Loucy (cell line): ENCODE data around the gene CFAP100.

Experiments used
- H2AFZ ChIP-seq: fragments of 200-600 bp; sonication (generic); 2 replicates; pipeline ENCODE4 v1.6.0; 2016; ENCODE audit warnings: antibody characterized with exemption, mild to moderate bottlenecking, low read length, moderate library complexity
- H3F3A ChIP-seq: fragments of 200-600 bp; 2 replicates; pipeline ENCODE4 v1.6.0; 2016; ENCODE audit warnings: antibody characterized with exemption, low read depth, mild to moderate bottlenecking
- H3K27me3 ChIP-seq: fragments of 200-600 bp; sonication (generic); 2 replicates; pipeline ENCODE4 v1.6.1; 2014; ENCODE audit warnings: low read length, mild to moderate bottlenecking; ENCODE audit not compliant: insufficient read depth, poor library complexity, severe bottlenecking
- H3K36me3 ChIP-seq: fragments of 200-600 bp; sonication (generic); 2 replicates; pipeline ENCODE4 v1.6.1; 2016; ENCODE audit warnings: low read length; ENCODE audit not compliant: insufficient read depth
- H3K4me1 ChIP-seq: fragments of 200-600 bp; sonication (generic); 2 replicates; pipeline ENCODE4 v1.5.1; 2014; ENCODE audit warnings: low read length, mild to moderate bottlenecking; ENCODE audit not compliant: insufficient read depth, poor library complexity, severe bottlenecking
- H3K4me2 ChIP-seq: fragments of 200-600 bp; sonication (generic); 2 replicates; pipeline ENCODE4 v1.6.0; 2014; ENCODE audit warnings: antibody characterized with exemption, low read length, low read depth, mild to moderate bottlenecking; ENCODE audit not compliant: poor library complexity, severe bottlenecking
- H3K4me3 ChIP-seq: fragments of 200-600 bp; sonication (generic); 2 replicates; pipeline ENCODE4 v1.5.1; 2014; ENCODE audit warnings: low read length, mild to moderate bottlenecking, mixed read lengths; ENCODE audit not compliant: poor library complexity, severe bottlenecking
- H3K79me2 ChIP-seq: fragments of 200-600 bp; sonication (generic); 2 replicates; pipeline ENCODE4 v1.6.1; 2014; ENCODE audit warnings: low read length; ENCODE audit not compliant: insufficient read depth
- H3K9ac ChIP-seq: fragments of 200-600 bp; sonication (generic); 2 replicates; pipeline ENCODE4 v1.6.0; 2014; ENCODE audit warnings: mild to moderate bottlenecking, low read depth, low read length, moderate library complexity; ENCODE audit not compliant: poor library complexity, severe bottlenecking
- H3K9me2 ChIP-seq: fragments of 200-600 bp; sonication (generic); replicated peaks from 2 replicates; pipeline ENCODE4 v1.6.1; 2016; ENCODE audit warnings: low read depth, low read length, mixed read lengths
- H3K9me3 ChIP-seq: fragments of 200-600 bp; sonication (generic); 2 replicates; pipeline ENCODE4 v1.6.1; 2014; ENCODE audit warnings: mild to moderate bottlenecking, antibody characterized with exemption, low read length, low read depth; ENCODE audit not compliant: insufficient read depth
- H4K20me1 ChIP-seq: fragments of 200-600 bp; sonication (generic); 2 replicates; pipeline ENCODE4 v1.6.0; 2014; ENCODE audit warnings: antibody characterized with exemption, low read length, mild to moderate bottlenecking; ENCODE audit not compliant: insufficient read depth, poor library complexity, severe bottlenecking
- CTCF ChIP-seq: fragments of 200-600 bp; sonication (generic); conservative IDR thresholded peaks from 2 replicates; pipeline ENCODE4 v1.5.1; 2014; ENCODE audit warnings: mild to moderate bottlenecking, antibody characterized with exemption, low read length
- EZH2phosphoT487 ChIP-seq: fragments of 200-600 bp; IDR thresholded peaks from 2 replicates; pipeline ENCODE4 v1.6.1; 2018; ENCODE audit warnings: antibody characterized with exemption, mild to moderate bottlenecking, moderate library complexity, borderline replicate concordance

The CFAP100 gene

GRCh38 chr3:126399351-126399735, 4.6 kb downstream of the CFAP100 start:
- no peaks in the 10 kb centered on the region for H3K4me1 ChIP-seq
- TF ChIP-seq EZH2phosphoT487 (no peak), CTCF (no peak)
- no peaks in the 10 kb centered on the region for H3F3A ChIP-seq
- no peak overlapping the region for H3K9ac ChIP-seq
- no peaks in the 10 kb centered on the region for H3K36me3 ChIP-seq
- H2AFZ ChIP-seq: no peak overlapping the region
- no peaks in the 10 kb centered on the region for H3K9me3 ChIP-seq
- no peaks in the 10 kb centered on the region for H3K9me2 ChIP-seq
- H3K4me2 ChIP-seq: no peak overlapping the region
- H4K20me1 ChIP-seq: no peaks in the 10 kb centered on the region
- no peak overlapping the region for H3K4me3 ChIP-seq
- H3K27me3 ChIP-seq: no peaks in the 10 kb centered on the region
- H3K79me2 ChIP-seq: no peaks in the 10 kb centered on the region

- H3K9me2 ChIP-seq: no peaks in the 10 kb centered on the region
- TF ChIP-seq EZH2phosphoT487 (no peak), CTCF (no peak)
- no peak overlapping the region for H3K4me2 ChIP-seq
- H3K4me3 ChIP-seq: no peak overlapping the region
- H3F3A ChIP-seq: no peaks in the 10 kb centered on the region
- no peaks in the 10 kb centered on the region for H3K27me3 ChIP-seq
- no peak overlapping the region for H3K9ac ChIP-seq
- no peaks in the 10 kb centered on the region for H3K4me1 ChIP-seq
- H3K79me2 ChIP-seq: no peaks in the 10 kb centered on the region
- no peaks in the 10 kb centered on the region for H3K9me3 ChIP-seq
- no peaks in the 10 kb centered on the region for H4K20me1 ChIP-seq
- H3K36me3 ChIP-seq: no peaks in the 10 kb centered on the region
- H2AFZ ChIP-seq: no peak overlapping the region
Measured at GRCh38 chr3:126399756-126400155, 5.0 kb downstream of the CFAP100 start.

- Histone ChIP-seq H3K4me2 (no peak overlapping the region), H3K4me1 (no peaks in the 10 kb centered on the region), H3K4me3 (no peak overlapping the region), H2AFZ (no peak overlapping the region), H3K9me2 (no peaks in the 10 kb centered on the region), H3K9me3 (no peaks in the 10 kb centered on the region), H3F3A (no peaks in the 10 kb centered on the region), H4K20me1 (no peaks in the 10 kb centered on the region), H3K9ac (no peak overlapping the region), H3K79me2 (no peaks in the 10 kb centered on the region), H3K36me3 (no peaks in the 10 kb centered on the region), H3K27me3 (no peaks in the 10 kb centered on the region)
- no peak for TF ChIP-seq EZH2phosphoT487
- TF ChIP-seq CTCF: no peak
Measured at GRCh38 chr3:126401611-126402160, 7.0 kb downstream of the CFAP100 start.
